Endothelial cell of umbilical vein (primary cell): ENCODE data around the gene TADA2B. TPM values are rescaled to one million over a fixed set of nuclear protein-coding genes. Genes with fewer than 3 reads are reported as not detected.

Experiments used
- BruUV-seq: library from RNA; stranded (reverse); fragments of 400-500 nt; replicated peaks from 2 replicates; lab custom pipeline; 2021; lab: Mats Ljungman, UMichigan
- CTCF ChIA-PET: fragments of 300-600, 350-600 bp; sonication (Branson Sonifier 250); formaldehyde crosslinking; loops from one replicate; lab custom pipeline; 2021; ENCODE audit warnings: antibody characterized with exemption, inconsistent platforms; lab: Charles Lee
- POLR2A ChIA-PET: fragments of 300-600, 350-600 bp; sonication (Branson Sonifier 250); formaldehyde crosslinking; loops from one replicate; lab custom pipeline; 2021; ENCODE audit warnings: antibody characterized with exemption, inconsistent platforms; lab: Charles Lee
- DNase-seq: peaks from one replicate; pipeline ENCODE4 v3.0.0-alpha.2; 2011; ENCODE audit warnings: low read depth, low spot score
- FAIRE-seq: peaks from 2 replicates; lab custom pipeline; 2011; peaks lifted over from hg19 to GRCh38; lab: Jason Lieb, UNC
- H2AFZ ChIP-seq: 2 replicates; pipeline ENCODE4 v1.6.0; 2012; ENCODE audit warnings: low read depth, low read length, control low read depth, inconsistent platforms
- H3K27ac ChIP-seq: 2 replicates; pipeline ENCODE4 v1.5.1; 2011; ENCODE audit warnings: low read depth, mild to moderate bottlenecking, control low read depth, low read length, moderate library complexity; ENCODE audit not compliant: insufficient read depth
- H3K27me3 ChIP-seq, 2 experiments: 2 replicates each; pipeline versions ENCODE4 v1.6.0 to v1.6.1; 2011; ENCODE audit warnings: low read length in 2 of 2, mixed read lengths in 1 of 2; ENCODE audit not compliant: control insufficient read depth in 2 of 2, insufficient read depth in 2 of 2
- H3K36me3 ChIP-seq, 2 experiments: 2 replicates in 1 of 2; 3 replicates in 1 of 2; pipeline ENCODE4 v1.5.1; 2011; ENCODE audit warnings: low read length in 2 of 2, mild to moderate bottlenecking in 1 of 2, moderate library complexity in 1 of 2; ENCODE audit not compliant: control insufficient read depth in 2 of 2, insufficient read depth in 2 of 2; ENCODE audit errors: extremely low read depth in 1 of 2
- H3K4me1 ChIP-seq: 3 replicates; pipeline ENCODE4 v1.5.1; 2011; ENCODE audit warnings: mild to moderate bottlenecking, low read length; ENCODE audit not compliant: control insufficient read depth, insufficient read depth; ENCODE audit errors: extremely low read depth
- H3K4me2 ChIP-seq: 2 replicates; pipeline ENCODE4 v1.6.1; 2011; ENCODE audit warnings: low read length, control low read depth, mixed read lengths; ENCODE audit not compliant: insufficient read depth
- H3K4me3 ChIP-seq, 3 experiments: fragments of 200-600 bp in 1 of 3; sonication (generic), shearing (Covaris generic) in 1 of 3; replicated peaks in 1 of 3; 2 replicates each; pipeline ENCODE4 v1.5.1; 2011 to 2016; ENCODE audit warnings: control low read depth in 3 of 3, low read length in 3 of 3, mild to moderate bottlenecking in 2 of 3, inconsistent platforms in 1 of 3, low read depth in 1 of 3, moderate library complexity in 1 of 3; ENCODE audit not compliant: insufficient read depth in 1 of 3
- H3K79me2 ChIP-seq: 2 replicates; pipeline ENCODE4 v1.6.0; 2012; ENCODE audit warnings: low read length, inconsistent platforms; ENCODE audit not compliant: control insufficient read depth, insufficient read depth
- H3K9ac ChIP-seq: replicated peaks from 2 replicates; pipeline ENCODE3; 2011; ENCODE audit warnings: low read length, control low read depth; ENCODE audit not compliant: insufficient read depth; ENCODE audit errors: extremely low read depth
- H3K9me1 ChIP-seq: replicated peaks from 3 replicates; pipeline ENCODE4 v1.6.0; 2011; ENCODE audit warnings: mild to moderate bottlenecking, low read length; ENCODE audit not compliant: control insufficient read depth, insufficient read depth; ENCODE audit errors: extremely low read depth
- H3K9me3 ChIP-seq: replicated peaks from 2 replicates; pipeline ENCODE4 v1.5.1; 2012; ENCODE audit warnings: low read length, inconsistent platforms; ENCODE audit not compliant: control insufficient read depth, insufficient read depth
- H4K20me1 ChIP-seq: replicated peaks from 2 replicates; pipeline ENCODE3; 2011; ENCODE audit warnings: mild to moderate bottlenecking, low read length; ENCODE audit not compliant: control insufficient read depth, insufficient read depth; ENCODE audit errors: extremely low read depth
- CTCF ChIP-seq, 2 donors: IDR thresholded peaks; 1 replicate in 1 of 2; 2 replicates in 1 of 2; pipeline ENCODE4 v1.5.1; 2011; ENCODE audit warnings: low read length in 2 of 2, mild to moderate bottlenecking in 2 of 2, moderate library complexity in 2 of 2, control low read depth in 1 of 2, inconsistent platforms in 1 of 2, low read depth in 1 of 2; ENCODE audit not compliant: insufficient read depth in 1 of 2; ENCODE audit errors: extremely low read depth in 1 of 2
- EZH2 ChIP-seq: IDR thresholded peaks from 2 replicates; pipeline ENCODE4 v1.6.1; 2012; ENCODE audit warnings: borderline replicate concordance, low read depth, mild to moderate bottlenecking, moderate library complexity, low read length, inconsistent platforms; ENCODE audit not compliant: severe bottlenecking
- FOS ChIP-seq: IDR thresholded peaks from 2 replicates; pipeline ENCODE4 v1.6.1; 2011; ENCODE audit warnings: mild to moderate bottlenecking, low read length, moderate library complexity, borderline replicate concordance; ENCODE audit not compliant: insufficient read depth
- GATA2 ChIP-seq: IDR thresholded peaks from 2 replicates; pipeline ENCODE4 v1.7.0; 2011; ENCODE audit warnings: low read depth, mild to moderate bottlenecking, moderate library complexity, mixed read lengths, low read length; ENCODE audit not compliant: insufficient read length, insufficient read depth
- JUN ChIP-seq: IDR thresholded peaks from 2 replicates; pipeline ENCODE4 v1.6.1; 2011; ENCODE audit warnings: borderline replicate concordance, low read depth; ENCODE audit not compliant: insufficient read length, insufficient read depth
- MAX ChIP-seq: IDR thresholded peaks from 2 replicates; pipeline ENCODE4 v1.6.1; 2011; ENCODE audit not compliant: insufficient read depth, insufficient read length
- MYC ChIP-seq: IDR thresholded peaks from one replicate; pipeline ENCODE4 v1.6.1; 2011; ENCODE audit warnings: mild to moderate bottlenecking, low read depth, low read length
- POLR2A ChIP-seq: IDR thresholded peaks from 2 replicates; pipeline ENCODE4 v1.6.1; 2012; ENCODE audit warnings: low read depth, mild to moderate bottlenecking, control low read depth, low read length
- POLR2AphosphoS5 ChIP-seq: IDR thresholded peaks from 2 replicates; pipeline ENCODE4 v1.6.1; 2012; ENCODE audit warnings: low read depth, mild to moderate bottlenecking, control low read depth, low read length, moderate library complexity; ENCODE audit not compliant: insufficient read depth
- dilution Hi-C: fragments of 300-500 bp; cut with MboI; formaldehyde crosslinking; loops from one replicate; pipeline ENCODE4 v1.15.0; 2019; ENCODE audit warnings: low sequenced_read_pairs; ENCODE audit not compliant: extremely low pct_ligation_motif_present
- intact Hi-C: fragments of 100-400 bp; cut with micrococcal nuclease; formaldehyde crosslinking; loops from one replicate; pipeline ENCODE4 v1.10.0; 2022
- polyA plus RNA-seq, 4 experiments: library from polyadenylated mRNA; depleted of rRNA in 3 of 4; stranded (reverse) in 3 of 4; unstranded in 1 of 4; fragments of >200 nt; gene quantifications; 2 replicates each; pipeline versions ENCODE4 v1.2.1 to v1.2.3, GENCODE V29; 2011 to 2012; ENCODE audit warnings: missing spikeins in 1 of 4
- total RNA-seq: library from RNA; stranded (reverse); gene quantifications from 2 replicates; pipeline ENCODE4 v1.2.3, GENCODE V29; 2021

The TADA2B gene
- total and polyA plus RNA-seq, 2 donors (not counting 3 experiments of a cell fraction or from before 2014, with no cell fraction given): 5.5 to 11.5 TPM

GRCh38 chr4:7027284-7027683, 15.9 kb upstream of the TADA2B start:
- no peak for FAIRE-seq
- Histone ChIP-seq H3K4me2 (no peak overlapping the region), H3K9me3 (no peaks in the 10 kb centered on the region), H3K27ac (no peak overlapping the region), H3K79me2 (no peaks in the 10 kb centered on the region), H3K9ac (no peak overlapping the region), H3K4me1 (no peaks in the 10 kb centered on the region), H3K27me3 (no peaks in the 10 kb centered on the region), H3K9me1 (no peaks in the 10 kb centered on the region), H4K20me1 (no peaks in the 10 kb centered on the region), H3K36me3 (peaks cover 0 to 25% of the 10 kb centered on the region in 2 experiments), H2AFZ (no peak overlapping the region), H3K4me3 (no peak overlapping the region)
- POLR2A ChIA-PET: no interaction called here
- dilution Hi-C loops (no loop called here), intact Hi-C loops (no loop called here)
- DNase-seq: no peak
- CTCF ChIA-PET: no interaction called here
- BruUV-seq: no TSS peak
- TF ChIP-seq EZH2: no peak
- no peak for TF ChIP-seq POLR2A
- TF ChIP-seq GATA2: no peak
- TF ChIP-seq JUN: no peak
- no peak for TF ChIP-seq FOS
- TF ChIP-seq CTCF (IDR thresholded peaks at IDR 0.05; ENCODE audit: extremely low read depth in 1 of 2, insufficient read depth in 1 of 2, low read depth in 1 of 2, low read length in 2 of 2): no peak
- TF ChIP-seq POLR2AphosphoS5: no peak
- no peak for TF ChIP-seq MAX
- TF ChIP-seq MYC: no peak
